B cell (primary cell): ENCODE data around the gene MBD6. TPM values are rescaled to one million over a fixed set of nuclear protein-coding genes. Genes with fewer than 3 reads are reported as not detected.
A peak's percentile ranks its signal among the peaks of the same experiment; 100 is the strongest.

Experiments used
- ATAC-seq: fragments of 200-7000 bp; cut with Tn5 transposase; one replicate; pipeline ENCODE4 v1.10.0; 2021; ENCODE audit warnings: low read depth, mild to moderate bottlenecking, moderate number of reproducible peaks, moderate library complexity
- CTCF ChIA-PET: fragments of 350-600 bp; sonication (Branson Sonifier 250); formaldehyde crosslinking; loops from one replicate; lab custom pipeline; 2021; ENCODE audit warnings: antibody characterized with exemption, inconsistent platforms; lab: Charles Lee
- POLR2A ChIA-PET: fragments of 350-600 bp; sonication (Branson Sonifier 250); formaldehyde crosslinking; loops from one replicate; lab custom pipeline; 2021; ENCODE audit warnings: antibody characterized with exemption; lab: Charles Lee
- DNase-seq: peaks from one replicate; pipeline ENCODE4 v3.0.0; 2013
- H2AFZ ChIP-seq: 2 replicates; pipeline ENCODE4 v1.6.1; 2012; ENCODE audit warnings: mild to moderate bottlenecking, low read depth, low read length; ENCODE audit not compliant: insufficient read depth, poor library complexity, severe bottlenecking
- H3K27ac ChIP-seq, 2 donors: 1 replicate in 1 of 2; 2 replicates in 1 of 2; pipeline ENCODE4 v1.5.1; 2012 to 2013; ENCODE audit warnings: low read length in 2 of 2, mild to moderate bottlenecking in 2 of 2, moderate library complexity in 1 of 2
- H3K27me3 ChIP-seq, 4 experiments: fragments of 200-600 bp in 1 of 4; sonication (generic) in 1 of 4; replicated peaks in 1 of 4; 1 replicate in 2 of 4; 2 replicates in 2 of 4; pipeline versions ENCODE4 v1.6.1 to v1.7.0; 2013 to 2016; ENCODE audit warnings: low read length in 3 of 4, mild to moderate bottlenecking in 2 of 4, mixed read lengths in 1 of 4, moderate library complexity in 1 of 4; ENCODE audit not compliant: insufficient read depth in 4 of 4, control insufficient read depth in 3 of 4; ENCODE audit errors: control extremely low read depth in 1 of 4
- H3K36me3 ChIP-seq, 2 experiments: replicated peaks in 1 of 2; 1 replicate in 1 of 2; 2 replicates in 1 of 2; pipeline versions ENCODE4 v1.6.1 to v1.7.1; 2013; ENCODE audit warnings: low read length in 1 of 2; ENCODE audit not compliant: insufficient read depth in 2 of 2, control insufficient read depth in 1 of 2; ENCODE audit errors: control extremely low read depth in 1 of 2, extremely low read depth in 1 of 2
- H3K4me1 ChIP-seq, 2 donors: fragments of 200-600 bp in 1 of 2; sonication (generic) in 1 of 2; 1 replicate in 1 of 2; 2 replicates in 1 of 2; pipeline versions ENCODE4 v1.5.1 to v1.6.1; 2013 to 2017; ENCODE audit warnings: low read length in 2 of 2; ENCODE audit not compliant: control insufficient read depth in 2 of 2, insufficient read depth in 2 of 2
- H3K4me2 ChIP-seq: replicated peaks from 2 replicates; pipeline ENCODE3; 2012; ENCODE audit warnings: mild to moderate bottlenecking, low read depth, low read length; ENCODE audit not compliant: poor library complexity, severe bottlenecking
- H3K4me3 ChIP-seq, 5 experiments: fragments of 200-600 bp in 1 of 5; sonication (generic) in 1 of 5; 1 replicate in 3 of 5; 2 replicates in 2 of 5; pipeline versions ENCODE4 v1.5.1 to v1.7.0; 2011 to 2016; ENCODE audit warnings: low read length in 4 of 5, mild to moderate bottlenecking in 4 of 5, low read depth in 2 of 5, control low read depth in 1 of 5, moderate library complexity in 1 of 5; ENCODE audit not compliant: insufficient read depth in 1 of 5; ENCODE audit errors: control extremely low read depth in 1 of 5, extremely low read depth in 1 of 5
- H3K79me2 ChIP-seq: fragments of 200-600 bp; sonication (generic); one replicate; pipeline ENCODE4 v1.6.0; 2016; ENCODE audit warnings: low read length; ENCODE audit not compliant: control insufficient read depth, insufficient read depth
- H3K9ac ChIP-seq: fragments of 200-600 bp; sonication (generic); 2 replicates; pipeline ENCODE4 v1.6.1; 2017; ENCODE audit warnings: mild to moderate bottlenecking, low read length, moderate library complexity
- H3K9me3 ChIP-seq, 3 donors: one replicate each; pipeline versions ENCODE4 v1.6.1 to v1.7.1; 2013; ENCODE audit warnings: low read length in 2 of 3; ENCODE audit not compliant: control insufficient read depth in 2 of 3, insufficient read depth in 1 of 3; ENCODE audit errors: control extremely low read depth in 1 of 3
- H4K20me1 ChIP-seq: 2 replicates; pipeline ENCODE4 v1.6.0; 2012; ENCODE audit warnings: mild to moderate bottlenecking, low read length; ENCODE audit not compliant: insufficient read depth, control insufficient read depth, poor library complexity, severe bottlenecking
- H3K27ac Mint-ChIP-seq: one replicate; pipeline ENCODE4 v1.8.0; 2021; ENCODE audit warnings: mixed read lengths
- H3K27me3 Mint-ChIP-seq: one replicate; pipeline ENCODE4 v1.8.0; 2021; ENCODE audit warnings: mixed read lengths
- H3K4me1 Mint-ChIP-seq: one replicate; pipeline ENCODE4 v1.8.0; 2021; ENCODE audit warnings: mixed read lengths
- H3K4me3 Mint-ChIP-seq: one replicate; pipeline ENCODE4 v1.8.0; 2021; ENCODE audit warnings: mixed read lengths
- H3K9me3 Mint-ChIP-seq: one replicate; pipeline ENCODE4 v1.8.0; 2022; ENCODE audit warnings: mixed read lengths; ENCODE audit not compliant: insufficient read depth
- EZH2 ChIP-seq: IDR thresholded peaks from 2 replicates; pipeline ENCODE4 v1.6.1; 2012; ENCODE audit warnings: borderline replicate concordance, low read depth, mild to moderate bottlenecking, moderate library complexity, low read length; ENCODE audit not compliant: insufficient read depth, poor library complexity, severe bottlenecking
- WGBS: methylation state at CpG from one replicate; pipeline ENCODE4 v1.1.5; 2013; ENCODE audit warnings: missing lambda C conversion rate; ENCODE audit not compliant: insufficient coverage; 5-methylcytosine and 5-hydroxymethylcytosine counted together
- intact Hi-C: fragments of 100-400 bp; cut with micrococcal nuclease; formaldehyde crosslinking; loops from one replicate; pipeline ENCODE4 v1.10.0; 2022
- polyA plus RNA-seq: library from polyadenylated mRNA; depleted of rRNA; stranded (reverse); fragments of >200 nt; gene quantifications from 2 replicates; pipeline ENCODE4 v1.2.3, GENCODE V29; 2012
- total RNA-seq, 2 donors: library from RNA; stranded (reverse); fragments of 120-200 nt in 1 of 2; gene quantifications; 1 replicate in 1 of 2; 2 replicates in 1 of 2; pipeline versions ENCODE4 v1.2.3 to v1.2.4, GENCODE V29; 2013 to 2022
- TF ChIP-seq, protein P1 (sequence below): fragments of 200-600 bp; IDR thresholded peaks from one replicate; pipeline ENCODE4 v1.8.0; 2022; ENCODE audit warnings: antibody characterized with exemption, mild to moderate bottlenecking

Gene MBD6
- total and polyA plus RNA-seq, 2 donors (not counting 1 experiment from before 2014, with no cell fraction given) = 39.4 to 121 TPM

DNA sequence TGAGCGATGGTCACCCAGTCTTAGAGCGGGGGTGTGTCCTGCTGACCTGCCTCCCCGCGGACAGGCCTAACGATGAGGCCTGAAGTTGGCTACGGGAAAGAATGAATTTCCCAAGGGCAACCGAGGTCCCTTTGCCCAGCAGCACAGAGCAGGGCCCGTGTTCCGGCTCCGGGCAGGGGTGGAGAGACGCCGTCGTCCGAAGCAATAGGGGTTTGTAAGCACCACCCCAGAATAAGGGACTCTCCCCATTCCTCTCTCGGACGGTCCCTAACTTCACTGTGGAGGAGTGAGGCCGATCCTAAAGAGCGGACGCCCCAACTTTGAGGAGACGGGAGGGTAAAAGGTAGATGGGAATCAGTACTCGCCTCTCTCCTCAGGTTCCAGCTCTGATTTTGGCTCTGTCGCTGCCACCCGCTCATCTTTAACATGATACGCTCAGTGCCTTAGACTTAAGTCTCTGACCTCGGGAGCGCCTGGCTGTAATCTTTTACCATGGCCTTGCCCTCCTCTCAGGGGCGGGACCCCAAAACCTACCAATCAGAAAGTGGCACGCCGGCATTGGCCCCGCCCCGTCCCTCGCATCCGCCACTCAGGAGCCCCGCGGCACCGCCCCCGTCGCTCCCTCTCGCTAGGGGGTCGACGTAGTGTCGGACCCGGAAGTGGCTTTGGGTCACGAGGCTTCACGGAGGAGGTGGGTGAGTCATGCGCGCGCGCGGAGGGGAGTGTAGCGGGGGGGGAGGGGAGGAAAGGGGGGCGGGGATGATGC lies 2.4 kb upstream of the MBD6 start, which contains the start of gene DDIT3:
DDIT3 (minus strand) TSS at position 462 of the 766 bp plus-strand sequence. CDS start 3,108 bp downstream, outside the sequence.
- peak within 1 kb of the TSS; percentile 98 to 100 for H3K27ac ChIP-seq
- ATAC-seq = peak; percentile 75
- peaks cover 42 to 53% of the 10 kb centered on the region in 2 donors for H3K4me1 ChIP-seq
- Mint-ChIP-seq H3K4me3 (peak within 1 kb of the TSS; percentile 99), H3K27ac (peak within 1 kb of the TSS; percentile 100), H3K4me1 (peaks cover 57% of the 10 kb centered on the region), H3K9me3 (no peaks in the 10 kb centered on the region), H3K27me3 (no peaks in the 10 kb centered on the region)
- intact Hi-C loops = loop anchor here (1.0 to 10.0 kb wide), 10 partner anchors 33 to 1203 kb away; partner anchors contain the start of genes BAZ2A, CDK4, CNPY2 and CTDSP2
- peak within 1 kb of the TSS; percentile 31 for H2AFZ ChIP-seq
- POLR2A ChIA-PET = interaction anchor here (0.6 to 2.1 kb wide), 6 partner anchors 27 to 392 kb away, joined by 3 to 11 read pairs (median 7); partner anchors contain the start of genes ARHGAP9 and DCTN2
- peak within 1 kb of the TSS; percentile 100 for H3K9ac ChIP-seq
- no peak for TF ChIP-seq EZH2
- TF ChIP-seq, protein P1, sequence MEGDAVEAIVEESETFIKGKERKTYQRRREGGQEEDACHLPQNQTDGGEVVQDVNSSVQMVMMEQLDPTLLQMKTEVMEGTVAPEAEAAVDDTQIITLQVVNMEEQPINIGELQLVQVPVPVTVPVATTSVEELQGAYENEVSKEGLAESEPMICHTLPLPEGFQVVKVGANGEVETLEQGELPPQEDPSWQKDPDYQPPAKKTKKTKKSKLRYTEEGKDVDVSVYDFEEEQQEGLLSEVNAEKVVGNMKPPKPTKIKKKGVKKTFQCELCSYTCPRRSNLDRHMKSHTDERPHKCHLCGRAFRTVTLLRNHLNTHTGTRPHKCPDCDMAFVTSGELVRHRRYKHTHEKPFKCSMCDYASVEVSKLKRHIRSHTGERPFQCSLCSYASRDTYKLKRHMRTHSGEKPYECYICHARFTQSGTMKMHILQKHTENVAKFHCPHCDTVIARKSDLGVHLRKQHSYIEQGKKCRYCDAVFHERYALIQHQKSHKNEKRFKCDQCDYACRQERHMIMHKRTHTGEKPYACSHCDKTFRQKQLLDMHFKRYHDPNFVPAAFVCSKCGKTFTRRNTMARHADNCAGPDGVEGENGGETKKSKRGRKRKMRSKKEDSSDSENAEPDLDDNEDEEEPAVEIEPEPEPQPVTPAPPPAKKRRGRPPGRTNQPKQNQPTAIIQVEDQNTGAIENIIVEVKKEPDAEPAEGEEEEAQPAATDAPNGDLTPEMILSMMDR = no peak
- WGBS = under 1% methylated on average over 27 of the region's 52 CpGs
- H3K36me3 ChIP-seq = peaks cover 12 to 32% of the 10 kb centered on the region in 2 experiments
- no peaks in the 10 kb centered on the region for H3K27me3 ChIP-seq
- peak within 1 kb of the TSS; percentile 97 to 100 (median 98) for H3K4me3 ChIP-seq
- DNase-seq = peak; percentile 100
- peak within 1 kb of the TSS; percentile 98 for H3K4me2 ChIP-seq
- H3K79me2 ChIP-seq = peaks cover 34% of the 10 kb centered on the region
- peaks cover 27% of the 10 kb centered on the region for H4K20me1 ChIP-seq
- CTCF ChIA-PET = interaction anchor here (0.6 to 1.8 kb wide), 5 partner anchors 43 to 113 kb away, joined by 3 to 7 read pairs (median 3); partner anchors contain the start of genes B4GALNT1 and GLI1
- H3K9me3 ChIP-seq = no peaks in the 10 kb centered on the region
